Measurements from ENCODE around the gene COL12A1.

DNA sequence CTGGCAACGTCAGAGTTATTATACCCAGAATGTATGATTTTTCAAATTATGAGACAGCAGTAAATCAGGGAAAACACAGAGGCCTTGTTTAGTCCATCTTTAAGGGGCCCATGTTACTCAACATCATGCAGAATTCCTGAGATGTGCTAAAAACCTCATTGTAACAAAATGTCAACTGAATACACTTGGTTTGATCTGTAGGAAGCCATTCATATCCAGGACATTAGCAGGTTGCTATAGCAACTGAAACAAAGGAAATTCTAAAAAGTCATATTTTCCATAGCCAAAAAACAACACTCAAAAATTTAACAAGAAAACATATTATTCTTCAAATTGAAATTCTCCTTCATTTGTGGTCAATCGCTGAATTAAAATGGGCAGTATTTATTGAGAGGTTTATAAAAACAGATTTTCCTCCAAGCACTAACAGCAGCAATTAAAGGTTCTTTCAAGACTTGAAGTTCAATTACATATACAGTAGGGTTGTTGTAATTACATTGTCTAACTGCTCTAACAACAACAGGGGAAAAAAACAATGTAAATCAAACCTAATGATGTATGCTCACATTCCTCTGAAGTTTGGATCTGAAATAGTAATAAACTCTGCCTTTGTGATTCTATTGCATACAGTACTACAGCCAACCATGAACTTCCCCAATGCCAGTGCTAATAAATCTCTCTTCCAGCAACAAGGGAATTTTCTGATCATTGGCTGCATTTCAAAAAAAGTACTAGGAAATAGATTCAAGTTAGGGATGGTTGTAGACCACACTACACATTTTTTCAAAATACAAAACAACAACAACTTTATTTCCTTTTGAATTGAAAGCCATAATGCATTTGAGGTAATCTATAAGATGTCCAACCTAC is 34.9 kb downstream of the COL12A1 start:
- TF ChIP-seq, protein P1, sequence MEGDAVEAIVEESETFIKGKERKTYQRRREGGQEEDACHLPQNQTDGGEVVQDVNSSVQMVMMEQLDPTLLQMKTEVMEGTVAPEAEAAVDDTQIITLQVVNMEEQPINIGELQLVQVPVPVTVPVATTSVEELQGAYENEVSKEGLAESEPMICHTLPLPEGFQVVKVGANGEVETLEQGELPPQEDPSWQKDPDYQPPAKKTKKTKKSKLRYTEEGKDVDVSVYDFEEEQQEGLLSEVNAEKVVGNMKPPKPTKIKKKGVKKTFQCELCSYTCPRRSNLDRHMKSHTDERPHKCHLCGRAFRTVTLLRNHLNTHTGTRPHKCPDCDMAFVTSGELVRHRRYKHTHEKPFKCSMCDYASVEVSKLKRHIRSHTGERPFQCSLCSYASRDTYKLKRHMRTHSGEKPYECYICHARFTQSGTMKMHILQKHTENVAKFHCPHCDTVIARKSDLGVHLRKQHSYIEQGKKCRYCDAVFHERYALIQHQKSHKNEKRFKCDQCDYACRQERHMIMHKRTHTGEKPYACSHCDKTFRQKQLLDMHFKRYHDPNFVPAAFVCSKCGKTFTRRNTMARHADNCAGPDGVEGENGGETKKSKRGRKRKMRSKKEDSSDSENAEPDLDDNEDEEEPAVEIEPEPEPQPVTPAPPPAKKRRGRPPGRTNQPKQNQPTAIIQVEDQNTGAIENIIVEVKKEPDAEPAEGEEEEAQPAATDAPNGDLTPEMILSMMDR (IDR thresholded peaks at IDR 0.05 in 4 of 5, conservative IDR thresholded peaks at IDR 0.05 in 1 of 5): no peak
- no peak for TF ChIP-seq POLR2A (IDR thresholded peaks at IDR 0.05)

All from gastrocnemius medialis (tissue), 4 donors.